ENCODE results near the gene INPP5A.

Gene INPP5A

DNA sequence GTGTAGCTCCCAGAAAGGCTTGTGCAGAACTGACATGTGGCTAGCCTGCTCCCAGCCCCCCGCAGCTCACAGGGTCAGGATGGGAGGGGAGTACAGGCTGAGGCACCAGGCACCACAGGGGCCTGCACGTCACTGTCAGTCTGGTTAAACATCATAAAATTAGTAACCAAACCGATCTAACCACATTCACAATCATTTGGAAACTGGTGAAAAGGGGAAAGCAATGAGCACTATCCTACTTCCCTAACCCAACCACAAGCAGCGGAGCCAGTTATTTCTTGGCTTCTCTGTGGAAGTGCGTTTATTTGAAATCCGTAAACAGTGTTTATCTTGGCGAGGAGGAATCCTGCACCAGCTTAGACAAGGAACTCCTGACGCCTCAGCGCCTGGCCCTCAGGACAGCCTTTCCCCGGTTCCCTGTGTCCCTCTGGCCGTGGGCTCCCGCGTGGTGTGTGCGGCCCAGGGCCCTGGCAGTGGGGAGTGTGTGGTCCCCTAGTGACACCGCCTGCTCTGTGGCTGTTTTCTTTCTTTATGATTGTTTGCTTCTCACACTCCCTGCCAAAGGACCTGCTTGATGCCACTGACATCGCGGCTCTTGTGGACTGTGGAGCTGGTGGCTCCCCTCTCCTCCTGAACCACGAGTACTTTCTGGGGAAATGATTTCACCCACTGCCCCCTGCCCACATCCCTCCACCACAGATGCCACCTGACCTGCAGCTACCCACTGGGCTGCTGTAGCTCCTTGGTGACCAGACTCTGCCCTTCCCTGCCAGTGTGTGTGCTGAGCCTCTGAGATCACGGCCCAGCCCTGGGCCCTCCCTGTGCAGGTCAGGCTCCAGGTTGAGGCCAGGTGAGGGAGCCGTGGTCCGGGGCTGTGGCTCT lies 38.0 kb downstream of the INPP5A start:
- Histone ChIP-seq H3K9me2 (replicated peaks; ENCODE audit: low read depth, low read length) (no peaks in the 10 kb centered on the region), H3F3A (ENCODE audit: low read depth) (peaks cover 19% of the 10 kb centered on the region), H3K9me3 (ENCODE audit: insufficient read depth, low read depth, low read length) (no peaks in the 10 kb centered on the region), H3K9ac (ENCODE audit: low read depth, low read length, poor library complexity, severe bottlenecking) (peak overlapping the region; percentile 61), H3K4me2 (ENCODE audit: low read depth, low read length, poor library complexity, severe bottlenecking) (peak overlapping the region; percentile 95), H3K27me3 (ENCODE audit: insufficient read depth, low read length, poor library complexity, severe bottlenecking) (no peaks in the 10 kb centered on the region), H3K79me2 (ENCODE audit: insufficient read depth, low read length) (peaks cover 86% of the 10 kb centered on the region), H3K36me3 (ENCODE audit: insufficient read depth, low read length) (0 out of 2 replicates have a peak, but pooled peaks cover under 1% of the 10 kb centered on the region), H4K20me1 (ENCODE audit: insufficient read depth, low read length, poor library complexity, severe bottlenecking) (peaks cover 30% of the 10 kb centered on the region), H2AFZ (ENCODE audit: low read length) (no peak overlapping the region), H3K4me1 (ENCODE audit: insufficient read depth, low read length, poor library complexity, severe bottlenecking) (peaks cover 66% of the 10 kb centered on the region), H3K4me3 (ENCODE audit: low read length, poor library complexity, severe bottlenecking) (peak overlapping the region; percentile 68)
- no peak for TF ChIP-seq CTCF (conservative IDR thresholded peaks at IDR 0.05; ENCODE audit: low read length)
- no peak for TF ChIP-seq EZH2phosphoT487 (IDR thresholded peaks at IDR 0.05; ENCODE audit: borderline replicate concordance)

GRCh38 chr10:132576671-132577349 lies 39.2 kb downstream of the INPP5A start:
- H3K4me2 ChIP-seq (ENCODE audit: low read depth, low read length, poor library complexity, severe bottlenecking), result peak overlapping the region; percentile 95
- H3K9me2 ChIP-seq (replicated peaks; ENCODE audit: low read depth, low read length), result no peaks in the 10 kb centered on the region
- H3K79me2 ChIP-seq (ENCODE audit: insufficient read depth, low read length), result peaks cover 88% of the 10 kb centered on the region
- H3F3A ChIP-seq (ENCODE audit: low read depth), result peaks cover 13% of the 10 kb centered on the region
- H3K9ac ChIP-seq (ENCODE audit: low read depth, low read length, poor library complexity, severe bottlenecking), result peak overlapping the region; percentile 61
- H3K4me1 ChIP-seq (ENCODE audit: insufficient read depth, low read length, poor library complexity, severe bottlenecking), result peaks cover 53% of the 10 kb centered on the region
- H4K20me1 ChIP-seq (ENCODE audit: insufficient read depth, low read length, poor library complexity, severe bottlenecking), result peaks cover 33% of the 10 kb centered on the region
- H3K9me3 ChIP-seq (ENCODE audit: insufficient read depth, low read depth, low read length), result no peaks in the 10 kb centered on the region
- peak overlapping the region; percentile 68 for H3K4me3 ChIP-seq (ENCODE audit: low read length, poor library complexity, severe bottlenecking)
- TF ChIP-seq EZH2phosphoT487 (IDR thresholded peaks at IDR 0.05; ENCODE audit: borderline replicate concordance), result no peak
- no peak for TF ChIP-seq CTCF (conservative IDR thresholded peaks at IDR 0.05; ENCODE audit: low read length)
- H3K27me3 ChIP-seq (ENCODE audit: insufficient read depth, low read length, poor library complexity, severe bottlenecking), result no peaks in the 10 kb centered on the region
- H2AFZ ChIP-seq (ENCODE audit: low read length), result no peak overlapping the region
- peaks cover 6% of the 10 kb centered on the region; the same call in 1 of the 2 replicates for H3K36me3 ChIP-seq (ENCODE audit: insufficient read depth, low read length)

GRCh38 chr10:132577350-132578003 lies 39.9 kb downstream of the INPP5A start:
- H4K20me1 ChIP-seq (ENCODE audit: insufficient read depth, low read length, poor library complexity, severe bottlenecking), result peaks cover 33% of the 10 kb centered on the region
- H2AFZ ChIP-seq (ENCODE audit: low read length), result no peak overlapping the region
- H3K9me3 ChIP-seq (ENCODE audit: insufficient read depth, low read depth, low read length), result no peaks in the 10 kb centered on the region
- H3K4me3 ChIP-seq (ENCODE audit: low read length, poor library complexity, severe bottlenecking), result no peak overlapping the region
- TF ChIP-seq CTCF (conservative IDR thresholded peaks at IDR 0.05; ENCODE audit: low read length) (peak; percentile 23; the same call in 1 of the 2 replicates), EZH2phosphoT487 (IDR thresholded peaks at IDR 0.05; ENCODE audit: borderline replicate concordance) (no peak)
- peaks cover 50% of the 10 kb centered on the region for H3K4me1 ChIP-seq (ENCODE audit: insufficient read depth, low read length, poor library complexity, severe bottlenecking)
- H3K27me3 ChIP-seq (ENCODE audit: insufficient read depth, low read length, poor library complexity, severe bottlenecking), result no peaks in the 10 kb centered on the region
- no peaks in the 10 kb centered on the region for H3K9me2 ChIP-seq (replicated peaks; ENCODE audit: low read depth, low read length)
- peaks cover 95% of the 10 kb centered on the region for H3K79me2 ChIP-seq (ENCODE audit: insufficient read depth, low read length)
- H3K36me3 ChIP-seq (ENCODE audit: insufficient read depth, low read length), result peaks cover 6% of the 10 kb centered on the region; the same call in 1 of the 2 replicates
- no peak overlapping the region for H3K4me2 ChIP-seq (ENCODE audit: low read depth, low read length, poor library complexity, severe bottlenecking)
- H3F3A ChIP-seq (ENCODE audit: low read depth), result peaks cover 12% of the 10 kb centered on the region
- peak overlapping the region; percentile 61 for H3K9ac ChIP-seq (ENCODE audit: low read depth, low read length, poor library complexity, severe bottlenecking)

All from Loucy (cell line).